GM13977 (cell line): ENCODE results near the gene PBXIP1.

Experiments used
- DNase-seq: peaks from one replicate; pipeline ENCODE4 v3.0.0; 2012; ENCODE audit warnings: low spot score
- in situ Hi-C: fragments of 300-500 bp; cut with MboI; formaldehyde crosslinking; loops from one replicate; pipeline ENCODE4 v1.12.0; 2022; ENCODE audit warnings: low sequenced_read_pairs, low pct_unique_long_range_greater_than_20kb, mixed read lengths, inconsistent platforms; ENCODE audit not compliant: unreplicated experiment
- TF ChIP-seq, protein P1 (sequence below): IDR thresholded peaks from 2 replicates; pipeline ENCODE4 v1.5.1; 2012; ENCODE audit warnings: mild to moderate bottlenecking, control low read depth; ENCODE audit not compliant: insufficient read depth; ENCODE audit errors: extremely low read depth, missing control alignments

The PBXIP1 gene

DNA sequence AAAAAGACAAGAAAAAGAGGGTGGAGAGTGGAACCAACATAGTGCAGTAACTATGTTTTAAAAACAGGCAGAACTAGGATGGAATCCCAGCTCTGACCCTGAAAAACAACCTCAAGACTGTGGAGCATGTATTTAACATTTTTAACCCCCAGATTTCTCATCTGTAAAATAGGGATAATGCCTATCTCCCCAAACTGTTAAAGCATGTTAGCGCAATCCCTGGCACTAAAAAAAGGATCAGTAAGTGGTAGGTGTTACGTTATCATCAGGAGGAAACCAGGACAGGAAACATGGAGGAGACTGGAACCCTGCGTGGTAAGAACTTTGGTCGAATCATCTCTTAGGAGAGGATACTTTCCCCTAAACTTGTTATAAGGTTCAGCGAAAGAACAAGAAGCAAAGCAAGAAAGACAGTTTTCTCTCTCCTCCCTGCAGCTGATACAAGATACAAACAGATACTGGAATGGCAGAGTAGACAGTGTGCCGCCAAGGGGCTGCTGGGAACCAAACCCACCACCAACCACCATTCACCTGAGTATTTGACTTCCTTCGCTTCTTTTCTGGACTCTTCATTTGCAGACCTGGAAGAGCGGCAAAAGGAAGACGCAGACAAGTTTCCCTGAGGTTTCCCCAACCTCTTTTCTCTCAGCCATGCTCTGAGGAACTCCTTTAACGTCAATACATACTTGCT lies 4.7 kb upstream of the PBXIP1 start:
- in situ Hi-C loops = no loop called here
- no peak for DNase-seq
- TF ChIP-seq, protein P1, sequence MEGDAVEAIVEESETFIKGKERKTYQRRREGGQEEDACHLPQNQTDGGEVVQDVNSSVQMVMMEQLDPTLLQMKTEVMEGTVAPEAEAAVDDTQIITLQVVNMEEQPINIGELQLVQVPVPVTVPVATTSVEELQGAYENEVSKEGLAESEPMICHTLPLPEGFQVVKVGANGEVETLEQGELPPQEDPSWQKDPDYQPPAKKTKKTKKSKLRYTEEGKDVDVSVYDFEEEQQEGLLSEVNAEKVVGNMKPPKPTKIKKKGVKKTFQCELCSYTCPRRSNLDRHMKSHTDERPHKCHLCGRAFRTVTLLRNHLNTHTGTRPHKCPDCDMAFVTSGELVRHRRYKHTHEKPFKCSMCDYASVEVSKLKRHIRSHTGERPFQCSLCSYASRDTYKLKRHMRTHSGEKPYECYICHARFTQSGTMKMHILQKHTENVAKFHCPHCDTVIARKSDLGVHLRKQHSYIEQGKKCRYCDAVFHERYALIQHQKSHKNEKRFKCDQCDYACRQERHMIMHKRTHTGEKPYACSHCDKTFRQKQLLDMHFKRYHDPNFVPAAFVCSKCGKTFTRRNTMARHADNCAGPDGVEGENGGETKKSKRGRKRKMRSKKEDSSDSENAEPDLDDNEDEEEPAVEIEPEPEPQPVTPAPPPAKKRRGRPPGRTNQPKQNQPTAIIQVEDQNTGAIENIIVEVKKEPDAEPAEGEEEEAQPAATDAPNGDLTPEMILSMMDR = no peak

DNA sequence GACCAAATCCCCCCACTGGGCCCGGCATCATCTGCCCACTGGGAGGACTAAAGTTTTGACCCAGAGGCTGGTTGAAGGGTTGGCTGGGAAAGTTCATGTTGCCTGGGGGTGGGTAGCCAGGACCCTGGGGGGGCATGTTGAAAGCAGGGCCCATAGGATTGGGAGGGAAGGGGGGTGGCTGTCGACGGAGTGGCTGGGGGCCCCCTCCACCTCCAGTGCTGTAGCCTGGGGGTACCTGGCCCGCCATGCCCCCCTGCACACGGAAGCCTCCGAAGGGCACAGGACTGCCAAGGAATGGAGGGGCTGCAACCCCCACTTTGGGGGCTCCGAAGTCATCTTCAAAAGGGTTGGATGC lies 3.5 kb upstream of the PBXIP1 start:
- in situ Hi-C loops = no loop called here
- TF ChIP-seq, protein P1 = no peak
- DNase-seq = no peak

DNA sequence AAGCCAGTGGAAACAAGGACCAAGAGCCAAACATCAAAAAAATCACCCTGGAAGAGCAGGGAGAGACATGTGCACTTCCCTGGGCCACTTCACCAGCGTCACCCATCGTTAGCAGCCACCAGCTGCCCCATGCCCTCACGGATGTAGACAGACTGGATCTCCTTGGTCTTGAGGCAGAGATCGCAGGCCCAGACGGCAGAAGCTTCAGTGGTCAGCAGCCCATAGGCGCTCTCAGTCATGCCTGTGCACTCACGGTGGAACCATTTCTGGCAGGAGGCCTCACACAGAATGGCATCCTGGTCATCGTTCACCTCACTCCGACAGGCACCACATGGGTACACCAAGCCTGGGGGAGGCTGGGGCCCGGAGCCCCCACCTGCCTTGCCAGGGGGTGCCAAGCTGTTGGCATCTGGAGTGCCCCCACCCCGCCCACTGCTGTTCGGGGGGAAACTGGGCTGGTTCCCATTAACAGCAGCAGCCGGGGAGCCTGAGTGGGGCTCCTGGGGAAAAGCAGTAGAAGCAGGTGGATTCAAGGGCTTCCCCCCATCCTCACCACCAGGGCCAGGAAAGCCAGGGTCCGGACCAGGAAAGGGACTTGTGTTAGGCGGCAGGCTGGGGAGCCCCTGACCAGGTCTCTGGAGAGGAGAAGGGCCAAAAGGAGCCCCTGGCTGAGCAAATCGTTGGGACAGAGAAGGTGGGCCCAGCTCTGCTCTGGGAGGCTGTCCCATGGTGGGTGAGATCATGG lies 3.0 kb upstream of the PBXIP1 start:
- no peak for DNase-seq
- TF ChIP-seq, protein P1 = no peak
- in situ Hi-C loops = no loop called here

DNA sequence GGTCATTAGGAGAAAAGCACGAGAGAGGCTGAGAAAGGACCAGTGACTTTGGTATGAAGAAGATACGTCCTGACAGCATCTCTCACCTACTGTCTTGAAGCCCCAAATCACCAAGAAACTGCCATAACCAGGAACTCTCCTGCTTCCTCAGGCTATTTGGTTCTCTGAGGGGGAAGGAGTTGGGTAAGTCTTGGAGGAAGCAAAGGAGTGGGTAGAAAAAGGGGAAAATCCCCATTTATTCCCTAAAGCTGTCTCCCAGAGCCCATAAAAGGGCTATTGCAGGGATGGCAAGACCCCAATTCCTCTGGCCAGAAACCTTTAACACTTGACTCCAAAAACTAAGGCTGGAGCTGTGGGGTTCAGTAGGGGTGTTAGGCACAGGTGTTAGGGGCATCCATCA lies 2.1 kb upstream of the PBXIP1 start:
- DNase-seq = no peak
- TF ChIP-seq, protein P1 = no peak
- in situ Hi-C loops = no loop called here

DNA sequence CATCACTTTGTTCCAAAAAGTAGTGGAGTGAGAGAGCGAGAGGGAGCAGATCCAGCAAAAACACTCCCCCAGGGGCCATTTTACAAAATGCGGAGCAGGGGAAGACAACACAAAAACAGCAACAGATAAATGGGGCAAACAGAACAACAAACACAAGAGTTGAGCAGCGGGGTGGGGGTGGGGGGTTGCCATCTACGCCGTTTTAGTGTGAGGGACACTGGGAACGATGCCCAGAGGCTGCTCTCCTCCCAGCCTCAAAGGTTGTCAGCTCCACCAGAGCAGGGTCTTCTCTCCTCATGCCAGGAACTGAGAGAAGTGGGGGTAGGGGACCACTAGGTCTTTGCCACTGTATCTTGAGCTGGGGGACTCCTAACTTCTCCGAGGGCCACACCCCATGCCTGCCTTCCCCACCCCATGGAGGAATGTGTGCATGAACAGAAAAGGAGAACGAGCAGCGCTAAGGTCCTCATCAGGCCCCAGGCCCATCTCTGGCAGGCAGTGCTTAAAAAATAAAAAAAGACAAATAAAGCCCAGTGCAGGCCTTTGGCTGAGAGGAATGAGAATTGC lies 1.3 kb upstream of the PBXIP1 start:
- TF ChIP-seq, protein P1 = no peak
- DNase-seq = no peak
- in situ Hi-C loops = no loop called here

DNA sequence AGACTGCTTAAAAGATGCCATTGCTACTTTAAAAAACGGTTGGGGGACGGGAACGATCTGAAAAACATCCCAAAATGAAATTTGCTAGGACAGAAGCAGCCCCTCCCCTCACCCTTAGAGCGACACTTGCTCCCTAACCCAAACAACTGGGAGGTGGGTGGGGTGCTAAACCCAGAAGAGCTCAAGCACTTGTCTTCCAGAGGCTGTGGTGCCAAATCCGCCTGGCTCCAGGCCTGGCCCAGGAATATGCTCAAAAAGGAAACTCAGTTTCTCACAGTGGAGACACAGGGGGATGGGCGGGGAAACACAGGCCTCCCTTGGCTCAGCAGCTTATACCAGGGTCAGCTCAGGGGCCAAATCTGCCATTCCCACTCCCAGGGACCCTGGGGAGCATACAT lies 644 bp upstream of the PBXIP1 start:
- no peak for DNase-seq
- TF ChIP-seq, protein P1 = no peak
- in situ Hi-C loops = no loop called here
